CD4-positive, alpha-beta T cell treated with Interferon gamma for 1 hour (primary cell): ENCODE results near the gene SPRR5.

Source experiments
- DNase-seq: peaks from one replicate; pipeline ENCODE4 v3.0.0-alpha.2; 2020

The SPRR5 gene

GRCh38 chr1:152946651-152947256 is at the start of gene SPRR5:
SPRR5 (plus strand) TSS chr1:152947206; CDS start chr1:152948555, 1,349 bp downstream.
- DNase-seq = no peak

- no peak for DNase-seq
Measured at GRCh38 chr1:152899027-152899426, 48.0 kb upstream of the SPRR5 start.

- DNase-seq = no peak
Measured at GRCh38 chr1:152899883-152900282, 47.1 kb upstream of the SPRR5 start.

GRCh38 chr1:152901631-152902030 is 45.4 kb upstream of the SPRR5 start:
- DNase-seq = no peak

GRCh38 chr1:152902636-152903035 is 44.4 kb upstream of the SPRR5 start:
- DNase-seq = no peak

GRCh38 chr1:152904688-152905440 is 42.1 kb upstream of the SPRR5 start:
- no peak for DNase-seq

GRCh38 chr1:152906023-152906565 is 40.9 kb upstream of the SPRR5 start:
- DNase-seq = no peak

- no peak for DNase-seq
Measured at GRCh38 chr1:152907686-152908601, 39.1 kb upstream of the SPRR5 start, which contains the start of gene IVL. IVL (plus strand) TSS chr1:152908546; CDS start chr1:152909798, 1,252 bp downstream.

- DNase-seq = no peak
Measured at GRCh38 chr1:152909206-152909605, 37.8 kb upstream of the SPRR5 start.

GRCh38 chr1:152912471-152912870 is 34.5 kb upstream of the SPRR5 start:
- no peak for DNase-seq

- DNase-seq = no peak
Measured at GRCh38 chr1:152912900-152913299, 34.1 kb upstream of the SPRR5 start.

GRCh38 chr1:152917794-152918193 is 29.2 kb upstream of the SPRR5 start:
- DNase-seq = no peak

- no peak for DNase-seq
Measured at GRCh38 chr1:152919071-152919470, 27.9 kb upstream of the SPRR5 start.

GRCh38 chr1:152924191-152924590 is 22.8 kb upstream of the SPRR5 start:
- no peak for DNase-seq

GRCh38 chr1:152926091-152926490 is 20.9 kb upstream of the SPRR5 start:
- no peak for DNase-seq

- DNase-seq = no peak
Measured at GRCh38 chr1:152928671-152929070, 18.3 kb upstream of the SPRR5 start.

GRCh38 chr1:152932170-152932811 is 14.7 kb upstream of the SPRR5 start:
- DNase-seq = no peak

GRCh38 chr1:152933196-152933595 is 13.8 kb upstream of the SPRR5 start:
- DNase-seq = no peak

GRCh38 chr1:152940614-152941013 is 6.4 kb upstream of the SPRR5 start:
- DNase-seq = no peak

GRCh38 chr1:152941037-152941711 is 5.8 kb upstream of the SPRR5 start:
- DNase-seq = no peak

- DNase-seq = no peak
Measured at GRCh38 chr1:152942161-152942560, 4.8 kb upstream of the SPRR5 start.

GRCh38 chr1:152946248-152946647 is 758 bp upstream of the SPRR5 start:
- no peak for DNase-seq
